ENCODE data around the gene TPM1.

Gene TPM1

DNA sequence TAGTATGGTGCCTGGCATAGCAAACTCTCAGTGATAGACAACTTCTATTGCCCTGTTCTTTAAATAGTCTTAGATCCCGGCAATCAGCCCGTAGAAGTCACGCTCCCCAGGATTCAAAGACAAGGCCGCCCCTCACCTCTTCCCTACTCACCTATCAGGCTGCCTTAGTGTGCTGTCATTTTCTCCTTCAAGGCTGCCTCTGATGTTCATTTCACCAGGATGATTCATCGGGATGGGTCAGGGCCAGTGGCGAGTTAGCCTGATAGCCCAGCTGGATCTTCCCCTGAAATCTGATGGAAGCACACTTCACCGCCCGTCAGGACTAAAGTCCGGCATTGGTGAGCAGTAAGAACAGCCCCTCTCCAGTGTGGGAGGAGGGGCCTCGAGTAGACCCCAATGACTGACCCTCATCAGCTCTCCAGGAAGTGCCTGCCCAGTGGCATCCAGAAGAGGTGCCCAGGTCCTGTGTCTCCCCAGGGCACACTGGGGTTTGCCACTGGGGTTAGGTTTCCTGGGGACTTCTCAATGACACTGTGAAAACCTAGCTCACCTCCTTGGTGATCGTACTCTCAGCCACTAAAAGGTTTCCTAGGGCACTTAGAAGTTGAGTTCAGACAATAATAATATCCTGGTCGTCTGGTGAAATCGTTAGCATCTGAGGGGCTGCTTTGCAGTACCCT lies 37.5 kb downstream of the TPM1 start:
- no peaks in the 10 kb centered on the region for H4K20me1 ChIP-seq (ENCODE audit: insufficient read depth)
- H3K27ac ChIP-seq, result no peak overlapping the region
- H3K27me3 ChIP-seq (ENCODE audit: insufficient read depth, low read depth), result no peaks in the 10 kb centered on the region
- H2AFZ ChIP-seq (ENCODE audit: low read depth), result no peak overlapping the region
- H3K9ac ChIP-seq, result no peak overlapping the region
- no peak overlapping the region for H3K4me2 ChIP-seq
- no peaks in the 10 kb centered on the region for H3K36me3 ChIP-seq (ENCODE audit: insufficient read depth)
- TF ChIP-seq CTCF (conservative IDR thresholded peaks at IDR 0.05; ENCODE audit: low read depth, low read length), result no peak
- H3K4me1 ChIP-seq (ENCODE audit: low read depth, poor library complexity, severe bottlenecking), result no peaks in the 10 kb centered on the region
- H3K4me3 ChIP-seq (IDR thresholded peaks at IDR 0.05; ENCODE audit: insufficient read depth, low read depth, low read length), result no peak overlapping the region
- H3K79me2 ChIP-seq (ENCODE audit: insufficient read depth, low read depth), result no peaks in the 10 kb centered on the region

- Histone ChIP-seq H3K4me3 (IDR thresholded peaks at IDR 0.05; ENCODE audit: insufficient read depth, low read depth, low read length) (no peak overlapping the region), H3K4me1 (ENCODE audit: low read depth, poor library complexity, severe bottlenecking) (no peaks in the 10 kb centered on the region), H3K9ac (no peak overlapping the region), H3K36me3 (ENCODE audit: insufficient read depth) (no peaks in the 10 kb centered on the region), H3K27me3 (ENCODE audit: insufficient read depth, low read depth) (no peaks in the 10 kb centered on the region), H2AFZ (ENCODE audit: low read depth) (no peak overlapping the region), H3K4me2 (no peak overlapping the region), H3K79me2 (ENCODE audit: insufficient read depth, low read depth) (no peaks in the 10 kb centered on the region), H4K20me1 (ENCODE audit: insufficient read depth) (no peaks in the 10 kb centered on the region), H3K27ac (no peak overlapping the region)
- no peak for TF ChIP-seq CTCF (conservative IDR thresholded peaks at IDR 0.05; ENCODE audit: low read depth, low read length)
These were observed 38.2 kb downstream of the TPM1 start for GRCh38 chr15:63080634-63081250.

DNA sequence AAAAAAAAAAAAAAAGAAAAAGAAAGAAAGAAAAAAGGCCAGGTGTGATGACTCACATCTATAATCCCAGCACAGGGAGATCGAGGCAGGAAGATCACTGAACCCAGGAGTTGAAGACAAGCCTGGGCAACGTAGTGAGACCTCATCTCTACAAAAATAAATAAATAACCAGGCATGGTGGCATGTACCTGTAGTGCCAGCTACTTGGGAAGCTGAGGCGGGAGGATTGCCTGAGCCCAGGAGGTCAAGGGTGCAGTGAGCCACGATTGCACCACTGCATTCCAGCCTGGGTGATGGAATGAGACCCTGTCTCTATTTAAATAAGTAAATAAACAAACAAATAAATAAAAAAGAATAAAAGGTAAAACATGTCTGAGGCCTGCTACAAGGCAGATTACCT lies 39.8 kb downstream of the TPM1 start:
- Histone ChIP-seq H3K27me3 (ENCODE audit: insufficient read depth, low read depth) (no peaks in the 10 kb centered on the region), H3K4me3 (IDR thresholded peaks at IDR 0.05; ENCODE audit: insufficient read depth, low read depth, low read length) (no peak overlapping the region), H3K9ac (no peak overlapping the region), H3K36me3 (ENCODE audit: insufficient read depth) (no peaks in the 10 kb centered on the region), H3K27ac (no peak overlapping the region), H3K4me2 (no peak overlapping the region), H3K4me1 (ENCODE audit: low read depth, poor library complexity, severe bottlenecking) (no peaks in the 10 kb centered on the region), H3K79me2 (ENCODE audit: insufficient read depth, low read depth) (no peaks in the 10 kb centered on the region), H2AFZ (ENCODE audit: low read depth) (no peak overlapping the region), H4K20me1 (ENCODE audit: insufficient read depth) (no peaks in the 10 kb centered on the region)
- TF ChIP-seq CTCF (conservative IDR thresholded peaks at IDR 0.05; ENCODE audit: low read depth, low read length), result no peak

GRCh38 chr15:63083044-63083443 lies 40.5 kb downstream of the TPM1 start:
- Histone ChIP-seq H3K9ac (no peak overlapping the region), H4K20me1 (ENCODE audit: insufficient read depth) (no peaks in the 10 kb centered on the region), H3K27me3 (ENCODE audit: insufficient read depth, low read depth) (no peaks in the 10 kb centered on the region), H3K4me2 (no peak overlapping the region), H2AFZ (ENCODE audit: low read depth) (no peak overlapping the region), H3K4me3 (IDR thresholded peaks at IDR 0.05; ENCODE audit: insufficient read depth, low read depth, low read length) (no peak overlapping the region), H3K27ac (no peak overlapping the region), H3K4me1 (ENCODE audit: low read depth, poor library complexity, severe bottlenecking) (no peaks in the 10 kb centered on the region), H3K79me2 (ENCODE audit: insufficient read depth, low read depth) (no peaks in the 10 kb centered on the region), H3K36me3 (ENCODE audit: insufficient read depth) (no peaks in the 10 kb centered on the region)
- TF ChIP-seq CTCF (conservative IDR thresholded peaks at IDR 0.05; ENCODE audit: low read depth, low read length), result no peak

Data from KMS-11 (cell line).